Pons (tissue), 1 donor: ENCODE measurements around the gene ACOT12.

Experiments used
- DNase-seq: peaks from one replicate; pipeline ENCODE4 v3.0.0-alpha.2; 2016; ENCODE audit warnings: low spot score

The ACOT12 gene

DNA sequence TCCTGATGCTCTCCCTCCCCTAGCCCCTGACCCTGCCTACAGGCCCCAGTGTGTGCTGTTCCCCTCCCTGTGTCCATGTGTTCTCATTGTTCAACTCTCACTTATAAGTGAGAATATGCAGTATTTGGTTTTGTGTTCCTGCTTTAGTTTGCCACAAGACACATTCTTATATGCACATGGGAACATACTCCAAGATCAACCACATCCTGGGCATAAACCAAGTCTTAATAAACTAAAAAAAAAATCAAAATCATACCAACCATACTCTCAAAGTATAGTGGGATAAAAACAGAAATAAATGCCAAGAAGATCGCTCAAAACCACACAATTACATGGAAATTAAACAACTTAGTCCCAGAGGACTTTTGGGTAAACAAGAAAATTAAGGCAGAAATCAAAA, 103.8 kb downstream of the ACOT12 start:
- DNase-seq = no peak

DNA sequence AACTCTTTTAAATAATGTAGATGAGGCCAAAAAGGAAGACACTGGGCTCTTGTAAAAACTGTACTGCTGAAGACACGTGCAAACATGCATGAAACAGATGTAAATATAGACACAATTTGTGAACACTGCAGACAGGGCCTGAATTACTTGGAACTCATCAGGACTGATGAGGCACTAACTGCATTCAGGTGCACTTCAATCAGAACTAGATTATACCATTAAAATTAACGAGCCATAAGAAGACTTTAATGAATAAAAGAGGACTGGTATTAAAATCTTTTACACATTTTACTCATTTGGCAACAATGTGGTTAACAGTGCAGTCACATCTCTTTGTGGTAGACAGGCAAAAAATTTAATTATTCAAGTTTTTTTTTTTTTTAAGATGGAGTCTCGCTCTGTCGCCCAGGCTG, 105.9 kb downstream of the ACOT12 start:
- no peak for DNase-seq

DNA sequence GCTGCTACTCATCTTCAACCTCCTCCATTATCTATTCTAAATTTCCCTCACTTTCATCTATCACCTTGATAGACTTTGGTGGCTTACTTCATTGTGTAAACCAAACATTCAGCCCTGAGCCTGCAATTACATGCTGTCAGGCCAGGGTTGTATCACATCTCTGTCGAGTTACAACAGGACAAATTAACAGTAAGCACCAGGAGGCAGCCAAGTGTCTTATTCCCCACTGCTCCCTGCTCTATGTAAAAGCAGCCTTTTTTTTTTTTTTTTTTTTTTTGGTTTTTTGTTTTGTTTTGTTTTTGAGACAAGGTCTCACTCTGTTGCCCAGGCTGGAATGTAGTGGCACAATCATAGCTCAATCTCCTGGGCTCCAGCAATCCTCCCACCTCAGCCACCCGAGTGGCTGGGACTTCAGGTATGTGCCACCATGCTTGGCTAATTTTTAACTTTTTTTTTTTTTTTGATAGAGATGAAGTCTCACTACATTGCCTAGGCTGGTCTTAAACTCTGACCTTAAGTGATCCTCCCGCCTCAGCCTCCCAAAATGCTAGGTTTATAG, 107.8 kb downstream of the ACOT12 start:
- DNase-seq = no peak

DNA sequence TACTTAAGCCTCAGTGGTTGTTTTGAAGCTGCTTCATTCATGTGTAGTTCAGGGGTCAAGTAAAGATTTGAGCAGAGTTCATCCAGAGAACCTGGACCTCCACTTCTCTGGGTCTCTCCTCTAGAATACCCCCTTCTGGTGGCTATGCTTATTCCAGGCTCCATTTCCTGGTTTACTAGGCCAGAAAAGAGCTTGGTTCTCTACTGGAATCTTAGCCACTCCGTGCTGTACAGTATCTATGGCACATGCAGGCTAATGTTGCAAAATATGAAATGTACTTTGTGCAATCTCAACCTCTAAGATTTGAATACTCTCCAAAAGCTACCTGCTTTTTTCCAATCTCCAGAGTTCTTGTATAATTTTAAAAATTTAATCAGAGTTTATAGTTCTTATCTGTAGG, 110.0 kb downstream of the ACOT12 start:
- DNase-seq = no peak
